ENCODE data around the gene TGFBI.

Gene TGFBI

DNA sequence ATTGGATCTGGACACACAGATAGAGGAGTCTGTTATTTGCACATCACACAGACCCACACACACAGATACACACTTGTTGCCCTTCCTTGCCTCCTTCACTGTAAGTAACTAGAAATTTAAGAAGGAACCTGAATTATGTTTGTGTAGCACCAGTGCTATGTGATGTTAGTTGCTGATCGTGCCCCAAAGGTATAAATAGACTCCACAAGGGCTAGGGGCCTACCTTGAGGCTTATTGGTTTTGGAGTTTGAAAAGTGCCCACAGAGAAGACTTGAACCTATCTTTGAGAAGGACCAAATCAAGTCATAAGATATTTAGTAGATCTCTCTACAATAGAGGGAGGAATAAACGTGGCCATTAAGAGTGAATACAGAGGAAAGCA, 8.8 kb upstream of the TGFBI start:
- TF ChIP-seq, protein P1, sequence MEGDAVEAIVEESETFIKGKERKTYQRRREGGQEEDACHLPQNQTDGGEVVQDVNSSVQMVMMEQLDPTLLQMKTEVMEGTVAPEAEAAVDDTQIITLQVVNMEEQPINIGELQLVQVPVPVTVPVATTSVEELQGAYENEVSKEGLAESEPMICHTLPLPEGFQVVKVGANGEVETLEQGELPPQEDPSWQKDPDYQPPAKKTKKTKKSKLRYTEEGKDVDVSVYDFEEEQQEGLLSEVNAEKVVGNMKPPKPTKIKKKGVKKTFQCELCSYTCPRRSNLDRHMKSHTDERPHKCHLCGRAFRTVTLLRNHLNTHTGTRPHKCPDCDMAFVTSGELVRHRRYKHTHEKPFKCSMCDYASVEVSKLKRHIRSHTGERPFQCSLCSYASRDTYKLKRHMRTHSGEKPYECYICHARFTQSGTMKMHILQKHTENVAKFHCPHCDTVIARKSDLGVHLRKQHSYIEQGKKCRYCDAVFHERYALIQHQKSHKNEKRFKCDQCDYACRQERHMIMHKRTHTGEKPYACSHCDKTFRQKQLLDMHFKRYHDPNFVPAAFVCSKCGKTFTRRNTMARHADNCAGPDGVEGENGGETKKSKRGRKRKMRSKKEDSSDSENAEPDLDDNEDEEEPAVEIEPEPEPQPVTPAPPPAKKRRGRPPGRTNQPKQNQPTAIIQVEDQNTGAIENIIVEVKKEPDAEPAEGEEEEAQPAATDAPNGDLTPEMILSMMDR (IDR thresholded peaks at IDR 0.05; ENCODE audit: low read depth, low read length): no peak
- DNase-seq (ENCODE audit: extremely low read depth, low read depth): no peak

DNA sequence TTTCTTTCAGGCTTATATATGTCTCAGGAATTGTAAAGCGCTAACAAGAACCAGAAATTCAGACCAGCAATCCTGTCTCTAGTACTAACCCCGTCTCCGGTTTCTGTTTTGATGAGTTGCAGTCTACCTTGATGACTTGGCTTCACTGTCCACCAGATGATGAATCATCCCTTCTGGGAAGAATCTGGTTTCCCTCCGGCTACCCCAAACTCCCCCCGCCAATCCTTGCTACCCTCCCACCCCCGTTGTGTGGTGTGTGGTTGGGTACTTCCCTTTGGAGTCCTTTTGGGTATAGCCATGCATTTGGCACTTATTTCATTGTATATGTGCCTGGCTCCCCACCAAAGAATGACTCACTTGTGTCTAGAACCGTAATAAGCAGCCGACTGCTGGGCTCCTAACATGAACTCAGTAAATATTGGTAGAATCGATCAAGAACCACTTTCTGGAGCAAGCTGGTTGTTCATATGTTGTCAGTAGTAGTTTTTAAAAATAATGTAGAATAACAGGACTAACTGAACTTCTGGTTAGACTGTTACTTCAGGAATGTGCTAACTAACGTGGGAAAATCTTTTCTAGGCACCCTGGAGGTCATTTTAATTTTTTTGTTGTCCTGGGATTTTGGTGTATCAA, 8.3 kb upstream of the TGFBI start:
- peak; percentile 93 for DNase-seq (ENCODE audit: extremely low read depth, low read depth)
- TF ChIP-seq, protein P1 (IDR thresholded peaks at IDR 0.05; ENCODE audit: low read depth, low read length): no peak

DNA sequence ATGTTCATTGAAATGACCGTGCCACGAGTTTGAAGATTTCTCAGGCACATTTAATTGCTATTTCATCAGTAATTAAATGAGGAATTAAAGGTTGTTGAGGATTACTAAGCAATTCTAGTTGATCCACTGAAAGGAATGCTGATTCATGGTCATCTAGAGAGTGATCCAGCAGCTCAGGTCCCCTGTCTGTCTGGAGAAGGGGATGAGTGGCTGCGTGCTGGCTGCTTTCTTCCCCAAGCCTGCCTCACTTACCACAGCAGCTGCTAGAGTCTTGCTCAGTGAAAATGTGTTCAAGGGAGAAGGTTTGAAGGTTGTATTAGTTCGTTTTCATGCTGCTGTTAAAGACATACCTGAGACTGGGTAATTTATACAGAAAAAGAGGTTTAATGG, 7.8 kb upstream of the TGFBI start:
- TF ChIP-seq, protein P1 (IDR thresholded peaks at IDR 0.05; ENCODE audit: low read depth, low read length): no peak
- DNase-seq (ENCODE audit: extremely low read depth, low read depth): no peak

DNA sequence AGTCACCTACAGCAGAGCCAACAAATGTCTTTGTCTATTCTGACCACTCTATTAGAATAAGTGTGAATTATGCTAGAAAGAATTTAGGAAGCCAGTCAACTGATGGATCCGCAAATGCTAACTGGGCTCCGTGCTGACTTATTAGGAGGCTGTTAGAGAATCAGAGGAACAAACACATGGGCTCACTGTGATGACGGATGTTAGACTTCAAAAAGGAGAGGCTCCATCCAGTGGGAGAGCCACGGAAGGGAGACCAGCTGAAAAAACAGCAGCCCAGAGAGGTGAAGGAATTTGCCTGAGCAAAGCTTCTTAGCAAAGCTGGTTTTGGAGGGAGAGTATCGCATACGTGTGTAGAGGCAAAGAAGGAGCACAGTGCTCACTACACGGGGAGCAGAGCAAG, 5.8 kb upstream of the TGFBI start:
- TF ChIP-seq, protein P1 (IDR thresholded peaks at IDR 0.05; ENCODE audit: low read depth, low read length): no peak
- no peak for DNase-seq (ENCODE audit: extremely low read depth, low read depth)

DNA sequence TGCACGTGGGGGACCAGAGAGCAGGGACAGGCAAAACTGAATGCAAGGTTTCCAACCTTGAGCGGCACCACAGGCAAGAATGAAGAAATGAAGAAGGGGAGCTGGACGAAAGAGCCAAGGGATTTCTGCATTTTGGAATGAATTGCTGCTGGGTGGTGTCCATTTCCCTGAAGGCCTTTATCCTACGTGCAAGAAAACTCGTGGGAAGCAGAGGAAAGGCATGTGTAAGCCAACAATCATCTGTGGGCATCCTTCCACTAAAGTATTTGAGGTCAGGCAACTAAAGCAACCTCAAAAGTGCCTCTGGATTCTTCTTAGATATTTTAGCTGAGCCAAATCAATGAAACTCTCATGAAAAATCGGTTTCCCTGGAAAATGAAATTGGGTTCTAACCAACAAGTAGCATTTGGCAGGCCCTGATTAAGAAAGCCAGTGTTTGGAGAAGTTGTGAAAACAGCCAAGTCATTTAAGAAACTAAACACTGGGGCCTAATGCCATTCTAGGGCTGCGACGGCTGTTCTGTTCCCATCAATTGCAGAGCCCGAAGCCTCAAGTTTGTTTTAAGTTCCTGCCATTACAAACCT, 4.7 kb upstream of the TGFBI start:
- TF ChIP-seq, protein P1 (IDR thresholded peaks at IDR 0.05; ENCODE audit: low read depth, low read length): no peak
- peak; percentile 95 for DNase-seq (ENCODE audit: extremely low read depth, low read depth)

DNA sequence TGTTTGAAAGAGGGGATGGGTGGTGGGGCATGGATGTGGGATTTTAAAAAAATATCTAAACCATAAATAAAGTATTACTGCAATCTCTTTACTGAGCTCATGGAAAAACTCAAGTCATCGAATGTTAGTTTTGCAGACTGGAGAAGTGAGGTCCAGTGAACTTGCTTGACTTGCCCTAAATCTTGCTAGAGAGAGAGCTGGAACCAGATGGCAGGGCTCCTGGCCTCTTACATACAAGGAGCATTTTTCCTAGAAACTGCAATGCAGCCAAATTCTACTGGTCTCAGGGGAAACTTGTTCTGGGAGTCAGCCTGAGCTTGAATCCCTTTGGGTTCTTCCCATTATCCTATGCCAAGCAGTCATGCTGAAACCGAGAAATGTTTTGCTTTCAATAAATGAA, 2.9 kb upstream of the TGFBI start:
- DNase-seq (ENCODE audit: extremely low read depth, low read depth): no peak
- TF ChIP-seq, protein P1 (IDR thresholded peaks at IDR 0.05; ENCODE audit: low read depth, low read length): no peak

DNA sequence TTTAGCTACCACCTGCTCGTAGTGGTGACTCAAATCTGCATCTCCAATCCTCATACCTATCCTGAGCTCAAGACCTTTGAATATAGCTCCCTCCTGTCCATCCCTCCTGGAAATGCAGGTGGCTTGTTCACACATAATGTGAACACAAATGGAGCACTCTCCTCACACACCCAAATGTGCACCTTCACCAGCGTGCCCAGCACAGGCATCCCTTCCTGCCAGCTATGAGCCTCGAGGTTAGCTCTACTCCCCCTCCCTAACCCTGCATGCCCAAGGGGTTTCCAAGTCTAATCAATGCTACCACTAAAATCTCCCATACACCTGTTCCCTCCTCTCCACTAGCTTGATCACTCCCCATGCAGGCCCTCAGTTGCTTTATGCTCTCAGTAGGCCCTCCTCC, 2.2 kb upstream of the TGFBI start:
- DNase-seq (ENCODE audit: extremely low read depth, low read depth): no peak
- TF ChIP-seq, protein P1 (IDR thresholded peaks at IDR 0.05; ENCODE audit: low read depth, low read length): no peak
